SJSA1 (cell line): ENCODE results near the gene CALD1. TPM values are rescaled to one million over a fixed set of nuclear protein-coding genes. Genes with fewer than 3 reads are reported as not detected.
A peak's percentile ranks its signal among the peaks of the same experiment; 100 is the strongest.

Experiments
- DNase-seq, 2 experiments: peaks; one replicate each; pipeline ENCODE4 v3.0.0-alpha.2; 2015 to 2020; ENCODE audit warnings: low spot score in 2 of 2, low read depth in 1 of 2
- H3K27ac ChIP-seq: fragments of 250-450 bp; sonication (Bioruptor Pico); 2 replicates; pipeline ENCODE4 v1.5.1; 2020; ENCODE audit warnings: mild to moderate bottlenecking, moderate library complexity
- H3K27me3 ChIP-seq: fragments of 250-450 bp; sonication (Bioruptor Pico); replicated peaks from 2 replicates; pipeline ENCODE4 v1.5.1; 2020; ENCODE audit warnings: mild to moderate bottlenecking, moderate library complexity
- H3K36me3 ChIP-seq: fragments of 250-450 bp; sonication (Bioruptor Pico); 2 replicates; pipeline ENCODE4 v1.5.1; 2020; ENCODE audit warnings: mild to moderate bottlenecking
- H3K4me1 ChIP-seq: fragments of 250-450 bp; sonication (Bioruptor Pico); replicated peaks from 2 replicates; pipeline ENCODE4 v1.6.1; 2021; ENCODE audit warnings: mild to moderate bottlenecking
- H3K4me3 ChIP-seq: fragments of 250-450 bp; sonication (Bioruptor Pico); 2 replicates; pipeline ENCODE4 v1.5.1; 2020; ENCODE audit warnings: mild to moderate bottlenecking
- H3K9me3 ChIP-seq: fragments of 250-450 bp; sonication (Bioruptor Pico); replicated peaks from 2 replicates; pipeline ENCODE4 v1.5.1; 2020; ENCODE audit warnings: mild to moderate bottlenecking
- total RNA-seq: library from RNA; depleted of rRNA; stranded (reverse); fragments of >200 nt; shearing (Covaris generic); gene quantifications from 2 replicates; pipeline ENCODE4 v1.2.3, GENCODE V29; 2014

The CALD1 gene
- total RNA-seq, 1 experiment from 2014 or later, result 544 TPM

- peaks cover 46% of the 10 kb centered on the region for H3K4me1 ChIP-seq
- H3K36me3 ChIP-seq, result peaks cover 68% of the 10 kb centered on the region
- no peak for DNase-seq
- no peak overlapping the region for H3K27ac ChIP-seq
- no peak overlapping the region for H3K4me3 ChIP-seq
- peaks cover 8% of the 10 kb centered on the region; the same call in 1 of the 2 replicates for H3K9me3 ChIP-seq
- no peaks in the 10 kb centered on the region for H3K27me3 ChIP-seq
Observed at GRCh38 chr7:134896073-134896472, 116.6 kb downstream of the CALD1 start.

- H3K27ac ChIP-seq, result no peak overlapping the region
- peaks cover 46% of the 10 kb centered on the region for H3K4me1 ChIP-seq
- peaks cover 8% of the 10 kb centered on the region; the same call in 1 of the 2 replicates for H3K9me3 ChIP-seq
- H3K27me3 ChIP-seq, result no peaks in the 10 kb centered on the region
- H3K4me3 ChIP-seq, result no peak overlapping the region
- no peak for DNase-seq
- H3K36me3 ChIP-seq, result peaks cover 64% of the 10 kb centered on the region
Observed at GRCh38 chr7:134897936-134898335, 118.5 kb downstream of the CALD1 start.

GRCh38 chr7:134899729-134900128 is 120.3 kb downstream of the CALD1 start:
- peak in 1 of 2 experiments; percentile 60 for DNase-seq
- H3K27me3 ChIP-seq, result no peaks in the 10 kb centered on the region
- peaks cover 58% of the 10 kb centered on the region for H3K36me3 ChIP-seq
- no peak overlapping the region for H3K4me3 ChIP-seq
- H3K9me3 ChIP-seq, result peaks cover 8% of the 10 kb centered on the region; the same call in 1 of the 2 replicates
- H3K27ac ChIP-seq, result peak overlapping the region; percentile 66
- peaks cover 52% of the 10 kb centered on the region for H3K4me1 ChIP-seq

- DNase-seq, result no peak
- H3K36me3 ChIP-seq, result peaks cover 59% of the 10 kb centered on the region
- no peak overlapping the region for H3K4me3 ChIP-seq
- peak overlapping the region; percentile 66 for H3K27ac ChIP-seq
- peaks cover 52% of the 10 kb centered on the region for H3K4me1 ChIP-seq
- H3K27me3 ChIP-seq, result no peaks in the 10 kb centered on the region
- H3K9me3 ChIP-seq, result peaks cover 8% of the 10 kb centered on the region; the same call in 1 of the 2 replicates
Observed at GRCh38 chr7:134900166-134900982, 120.9 kb downstream of the CALD1 start.

- H3K27me3 ChIP-seq, result no peaks in the 10 kb centered on the region
- H3K9me3 ChIP-seq, result peaks cover 1% of the 10 kb centered on the region; the same call in 1 of the 2 replicates
- no peak overlapping the region for H3K4me3 ChIP-seq
- H3K27ac ChIP-seq, result no peak overlapping the region
- DNase-seq, result no peak
- H3K36me3 ChIP-seq, result peaks cover 54% of the 10 kb centered on the region
- peaks cover 52% of the 10 kb centered on the region for H3K4me1 ChIP-seq
Observed at GRCh38 chr7:134901389-134902020, 122.1 kb downstream of the CALD1 start.

GRCh38 chr7:134902058-134902457 is 122.6 kb downstream of the CALD1 start:
- no peak for DNase-seq
- H3K4me3 ChIP-seq, result no peak overlapping the region
- H3K27me3 ChIP-seq, result no peaks in the 10 kb centered on the region
- H3K4me1 ChIP-seq, result peaks cover 52% of the 10 kb centered on the region
- H3K9me3 ChIP-seq, result no peaks in the 10 kb centered on the region
- H3K36me3 ChIP-seq, result peaks cover 51% of the 10 kb centered on the region
- H3K27ac ChIP-seq, result no peak overlapping the region

GRCh38 chr7:134903073-134903790 is 123.8 kb downstream of the CALD1 start:
- no peak overlapping the region for H3K4me3 ChIP-seq
- H3K27me3 ChIP-seq, result no peaks in the 10 kb centered on the region
- no peak for DNase-seq
- peaks cover 49% of the 10 kb centered on the region for H3K4me1 ChIP-seq
- no peaks in the 10 kb centered on the region for H3K9me3 ChIP-seq
- H3K27ac ChIP-seq, result no peak overlapping the region
- H3K36me3 ChIP-seq, result peaks cover 46% of the 10 kb centered on the region

GRCh38 chr7:134905375-134905774 is 125.9 kb downstream of the CALD1 start:
- H3K27ac ChIP-seq, result no peak overlapping the region
- DNase-seq, result no peak
- no peaks in the 10 kb centered on the region for H3K9me3 ChIP-seq
- peaks cover 56% of the 10 kb centered on the region for H3K36me3 ChIP-seq
- no peak overlapping the region for H3K4me3 ChIP-seq
- no peaks in the 10 kb centered on the region for H3K27me3 ChIP-seq
- peaks cover 29% of the 10 kb centered on the region for H3K4me1 ChIP-seq

GRCh38 chr7:134907000-134907399 is 127.6 kb downstream of the CALD1 start:
- no peaks in the 10 kb centered on the region for H3K27me3 ChIP-seq
- no peak for DNase-seq
- no peak overlapping the region for H3K27ac ChIP-seq
- peaks cover 16% of the 10 kb centered on the region for H3K4me1 ChIP-seq
- peaks cover 58% of the 10 kb centered on the region for H3K36me3 ChIP-seq
- H3K9me3 ChIP-seq, result no peaks in the 10 kb centered on the region
- H3K4me3 ChIP-seq, result no peak overlapping the region

GRCh38 chr7:134907639-134908038 is 128.2 kb downstream of the CALD1 start:
- Histone ChIP-seq H3K27ac (no peak overlapping the region), H3K4me1 (peaks cover 10% of the 10 kb centered on the region), H3K27me3 (no peaks in the 10 kb centered on the region), H3K36me3 (peaks cover 59% of the 10 kb centered on the region), H3K4me3 (no peak overlapping the region), H3K9me3 (no peaks in the 10 kb centered on the region)
- no peak for DNase-seq

- H3K36me3 ChIP-seq, result peaks cover 57% of the 10 kb centered on the region
- DNase-seq, result no peak
- H3K27me3 ChIP-seq, result no peaks in the 10 kb centered on the region
- no peaks in the 10 kb centered on the region for H3K9me3 ChIP-seq
- peaks cover 3% of the 10 kb centered on the region for H3K4me1 ChIP-seq
- no peak overlapping the region for H3K27ac ChIP-seq
- H3K4me3 ChIP-seq, result no peak overlapping the region
Observed at GRCh38 chr7:134908289-134908688, 128.9 kb downstream of the CALD1 start.

GRCh38 chr7:134910214-134910890 is 130.9 kb downstream of the CALD1 start:
- H3K4me3 ChIP-seq, result no peak overlapping the region
- no peaks in the 10 kb centered on the region for H3K27me3 ChIP-seq
- no peaks in the 10 kb centered on the region for H3K4me1 ChIP-seq
- no peak for DNase-seq
- no peak overlapping the region for H3K27ac ChIP-seq
- peaks cover 64% of the 10 kb centered on the region for H3K36me3 ChIP-seq
- H3K9me3 ChIP-seq, result no peaks in the 10 kb centered on the region

GRCh38 chr7:134910968-134911367 is 131.5 kb downstream of the CALD1 start:
- H3K9me3 ChIP-seq, result no peaks in the 10 kb centered on the region
- H3K4me3 ChIP-seq, result no peak overlapping the region
- no peaks in the 10 kb centered on the region for H3K27me3 ChIP-seq
- peaks cover 69% of the 10 kb centered on the region for H3K36me3 ChIP-seq
- no peak overlapping the region for H3K27ac ChIP-seq
- no peaks in the 10 kb centered on the region for H3K4me1 ChIP-seq
- DNase-seq, result no peak
